ENCODE results near the gene EEPD1.

- TF ChIP-seq CTCF (IDR thresholded peaks at IDR 0.05) (no peak), FOXJ3 (CRISPR knock-in tag; IDR thresholded peaks at IDR 0.05; ENCODE audit: borderline replicate concordance) (no peak), ZNF138 (CRISPR knock-in tag; conservative IDR thresholded peaks at IDR 0.05) (no peak), ETV6 (CRISPR knock-in tag; IDR thresholded peaks at IDR 0.05) (no peak), NR1H2 (CRISPR knock-in tag; IDR thresholded peaks at IDR 0.05) (no peak), CREB1 (CRISPR knock-in tag; IDR thresholded peaks at IDR 0.05) (no peak), E2F1 (CRISPR knock-in tag; IDR thresholded peaks at IDR 0.05) (no peak), ZNF121 (CRISPR knock-in tag; IDR thresholded peaks at IDR 0.05) (no peak), AFF4 (CRISPR knock-in tag; IDR thresholded peaks at IDR 0.05; ENCODE audit: borderline replicate concordance) (no peak), TCF7 (CRISPR knock-in tag; IDR thresholded peaks at IDR 0.05; ENCODE audit: low read depth) (no peak), ZBTB21 (CRISPR knock-in tag; IDR thresholded peaks at IDR 0.05; ENCODE audit: borderline replicate concordance) (no peak), CBFB (CRISPR knock-in tag; IDR thresholded peaks at IDR 0.05; ENCODE audit: low read depth) (no peak), RELA (CRISPR knock-in tag; IDR thresholded peaks at IDR 0.05; ENCODE audit: borderline replicate concordance) (no peak), ARID4B (CRISPR knock-in tag; IDR thresholded peaks at IDR 0.05; ENCODE audit: borderline replicate concordance) (no peak)
Measured at GRCh38 chr7:36132012-36132411, 21.0 kb upstream of the EEPD1 start.
